ENCODE results near the gene SEC22B.
"Not testable (repeated sequence)": the region's sequence is repeated elsewhere in the genome, so short reads cannot be mapped to it uniquely, and the experiment has no call there.

Gene SEC22B

GRCh38 chr1:120188626-120189025 lies 12.3 kb upstream of the SEC22B start:
- H3K27me3 ChIP-seq (replicated peaks in 2 of 5; ENCODE audit: control insufficient read depth in 4 of 5, insufficient read depth in 5 of 5, low read length in 4 of 5); H3K4me1 ChIP-seq (ENCODE audit: control extremely low read depth in 1 of 4, control insufficient read depth in 4 of 4, insufficient read depth in 4 of 4, low read length in 3 of 4); H3K27ac ChIP-seq (ENCODE audit: insufficient read depth in 1 of 2, low read depth in 1 of 2, low read length in 2 of 2, poor library complexity in 1 of 2, severe bottlenecking in 2 of 2); CTCF ChIA-PET; POLR2A ChIA-PET; DNase-seq; H3K36me3 ChIP-seq (ENCODE audit: control insufficient read depth in 4 of 4, insufficient read depth in 4 of 4, low read length in 3 of 4); H3K9me3 ChIP-seq (ENCODE audit: control extremely low read depth in 1 of 5, control insufficient read depth in 4 of 5, insufficient read depth in 2 of 5, low read depth in 1 of 5, low read length in 4 of 5); H3K4me3 ChIP-seq (ENCODE audit: control insufficient read depth in 1 of 7, extremely low read depth in 1 of 7, insufficient read depth in 4 of 7, low read depth in 2 of 7, low read length in 6 of 7): not testable (repeated sequence)
- no CpG with 5 or more reads among the region's 3 CpGs for WGBS (ENCODE audit: insufficient coverage)

GRCh38 chr1:120182176-120182707 lies 5.9 kb upstream of the SEC22B start:
- no CpG with 5 or more reads among the region's 2 CpGs for WGBS (ENCODE audit: insufficient coverage)
- H3K4me1 ChIP-seq (ENCODE audit: control extremely low read depth in 1 of 4, control insufficient read depth in 4 of 4, insufficient read depth in 4 of 4, low read length in 3 of 4); H3K27me3 ChIP-seq (replicated peaks in 2 of 5; ENCODE audit: control insufficient read depth in 4 of 5, insufficient read depth in 5 of 5, low read length in 4 of 5); CTCF ChIA-PET; DNase-seq; H3K36me3 ChIP-seq (ENCODE audit: control insufficient read depth in 4 of 4, insufficient read depth in 4 of 4, low read length in 3 of 4); H3K9me3 ChIP-seq (ENCODE audit: control extremely low read depth in 1 of 5, control insufficient read depth in 4 of 5, insufficient read depth in 2 of 5, low read depth in 1 of 5, low read length in 4 of 5); H3K27ac ChIP-seq (ENCODE audit: insufficient read depth in 1 of 2, low read depth in 1 of 2, low read length in 2 of 2, poor library complexity in 1 of 2, severe bottlenecking in 2 of 2); POLR2A ChIA-PET; H3K4me3 ChIP-seq (ENCODE audit: control insufficient read depth in 1 of 7, extremely low read depth in 1 of 7, insufficient read depth in 4 of 7, low read depth in 2 of 7, low read length in 6 of 7): not testable (repeated sequence)

GRCh38 chr1:120179811-120180690 lies 3.7 kb upstream of the SEC22B start:
- DNase-seq = peak in 2 of 3 donors; percentile 27 to 36
- WGBS (ENCODE audit: insufficient coverage) = 64% methylated on average over 1 of the region's 29 CpGs
- CTCF ChIA-PET; H3K36me3 ChIP-seq (ENCODE audit: control insufficient read depth in 4 of 4, insufficient read depth in 4 of 4, low read length in 3 of 4); H3K27ac ChIP-seq (ENCODE audit: insufficient read depth in 1 of 2, low read depth in 1 of 2, low read length in 2 of 2, poor library complexity in 1 of 2, severe bottlenecking in 2 of 2); H3K9me3 ChIP-seq (ENCODE audit: control extremely low read depth in 1 of 5, control insufficient read depth in 4 of 5, insufficient read depth in 2 of 5, low read depth in 1 of 5, low read length in 4 of 5); H3K4me1 ChIP-seq (ENCODE audit: control extremely low read depth in 1 of 4, control insufficient read depth in 4 of 4, insufficient read depth in 4 of 4, low read length in 3 of 4); POLR2A ChIA-PET; H3K27me3 ChIP-seq (replicated peaks in 2 of 5; ENCODE audit: control insufficient read depth in 4 of 5, insufficient read depth in 5 of 5, low read length in 4 of 5): not testable (repeated sequence)
- H3K4me3 ChIP-seq (ENCODE audit: control insufficient read depth in 1 of 7, extremely low read depth in 1 of 7, insufficient read depth in 4 of 7, low read depth in 2 of 7, low read length in 6 of 7) = peak overlapping the region in 2 of 7 experiments; percentile 36 to 57

GRCh38 chr1:120178799-120179756 lies 2.8 kb upstream of the SEC22B start:
- POLR2A ChIA-PET = no interaction called here
- peaks cover 0 to 8% (median 3%) of the 10 kb centered on the region in 4 experiments for H3K4me1 ChIP-seq (ENCODE audit: control extremely low read depth in 1 of 4, control insufficient read depth in 4 of 4, insufficient read depth in 4 of 4, low read length in 3 of 4)
- 80% methylated on average over 4 of the region's 6 CpGs for WGBS (ENCODE audit: insufficient coverage)
- H3K27me3 ChIP-seq (replicated peaks in 2 of 5; ENCODE audit: control insufficient read depth in 4 of 5, insufficient read depth in 5 of 5, low read length in 4 of 5) = no peaks in the 10 kb centered on the region
- DNase-seq = peak in 1 of 3 donors; percentile 14
- H3K4me3 ChIP-seq (ENCODE audit: control insufficient read depth in 1 of 7, extremely low read depth in 1 of 7, insufficient read depth in 4 of 7, low read depth in 2 of 7, low read length in 6 of 7) = no peak overlapping the region
- H3K36me3 ChIP-seq (ENCODE audit: control insufficient read depth in 4 of 4, insufficient read depth in 4 of 4, low read length in 3 of 4) = no peaks in the 10 kb centered on the region
- H3K9me3 ChIP-seq (ENCODE audit: control extremely low read depth in 1 of 5, control insufficient read depth in 4 of 5, insufficient read depth in 2 of 5, low read depth in 1 of 5, low read length in 4 of 5) = no peaks in the 10 kb centered on the region
- CTCF ChIA-PET = no interaction called here
- H3K27ac ChIP-seq (ENCODE audit: insufficient read depth in 1 of 2, low read depth in 1 of 2, low read length in 2 of 2, poor library complexity in 1 of 2, severe bottlenecking in 2 of 2) = no peak overlapping the region

GRCh38 chr1:120178058-120178457 lies 1.7 kb upstream of the SEC22B start:
- H3K4me1 ChIP-seq (ENCODE audit: control extremely low read depth in 1 of 4, control insufficient read depth in 4 of 4, insufficient read depth in 4 of 4, low read length in 3 of 4); CTCF ChIA-PET; H3K4me3 ChIP-seq (ENCODE audit: control insufficient read depth in 1 of 7, extremely low read depth in 1 of 7, insufficient read depth in 4 of 7, low read depth in 2 of 7, low read length in 6 of 7); H3K36me3 ChIP-seq (ENCODE audit: control insufficient read depth in 4 of 4, insufficient read depth in 4 of 4, low read length in 3 of 4); POLR2A ChIA-PET; DNase-seq; H3K9me3 ChIP-seq (ENCODE audit: control extremely low read depth in 1 of 5, control insufficient read depth in 4 of 5, insufficient read depth in 2 of 5, low read depth in 1 of 5, low read length in 4 of 5); H3K27me3 ChIP-seq (replicated peaks in 2 of 5; ENCODE audit: control insufficient read depth in 4 of 5, insufficient read depth in 5 of 5, low read length in 4 of 5); H3K27ac ChIP-seq (ENCODE audit: insufficient read depth in 1 of 2, low read depth in 1 of 2, low read length in 2 of 2, poor library complexity in 1 of 2, severe bottlenecking in 2 of 2): not testable (repeated sequence)
- WGBS (ENCODE audit: insufficient coverage) = 100% methylated on average over 1 of the region's 2 CpGs

- CTCF ChIA-PET, POLR2A ChIA-PET: not testable (repeated sequence)
- 0% methylated on average over 1 of the region's 7 CpGs for WGBS (ENCODE audit: insufficient coverage)
Measured at GRCh38 chr1:120175688-120176087, 632 bp downstream of the SEC22B start.

GRCh38 chr1:120164761-120165160 lies 11.6 kb downstream of the SEC22B start:
- H3K36me3 ChIP-seq (ENCODE audit: control insufficient read depth in 4 of 4, insufficient read depth in 4 of 4, low read length in 3 of 4); POLR2A ChIA-PET; CTCF ChIA-PET; DNase-seq; H3K9me3 ChIP-seq (ENCODE audit: control extremely low read depth in 1 of 5, control insufficient read depth in 4 of 5, insufficient read depth in 2 of 5, low read depth in 1 of 5, low read length in 4 of 5); H3K4me1 ChIP-seq (ENCODE audit: control extremely low read depth in 1 of 4, control insufficient read depth in 4 of 4, insufficient read depth in 4 of 4, low read length in 3 of 4); H3K27me3 ChIP-seq (replicated peaks in 2 of 5; ENCODE audit: control insufficient read depth in 4 of 5, insufficient read depth in 5 of 5, low read length in 4 of 5); H3K4me3 ChIP-seq (ENCODE audit: control insufficient read depth in 1 of 7, extremely low read depth in 1 of 7, insufficient read depth in 4 of 7, low read depth in 2 of 7, low read length in 6 of 7); H3K27ac ChIP-seq (ENCODE audit: insufficient read depth in 1 of 2, low read depth in 1 of 2, low read length in 2 of 2, poor library complexity in 1 of 2, severe bottlenecking in 2 of 2): not testable (repeated sequence)
- no CpG with 5 or more reads among the region's 1 CpG for whole genome bisulfite sequencing (ENCODE audit: insufficient coverage)

More at GRCh38 chr1:120175688-120176087, 632 bp downstream of the SEC22B start:
- H3K4me3 ChIP-seq (ENCODE audit: control insufficient read depth in 1 of 7, extremely low read depth in 1 of 7, insufficient read depth in 4 of 7, low read depth in 2 of 7, low read length in 6 of 7) = peak overlapping the region; percentile 75 to 98 (median 94)
- not testable (repeated sequence) for H3K36me3 ChIP-seq (ENCODE audit: control insufficient read depth in 4 of 4, insufficient read depth in 4 of 4, low read length in 3 of 4); H3K27me3 ChIP-seq (replicated peaks in 2 of 5; ENCODE audit: control insufficient read depth in 4 of 5, insufficient read depth in 5 of 5, low read length in 4 of 5); H3K4me1 ChIP-seq (ENCODE audit: control extremely low read depth in 1 of 4, control insufficient read depth in 4 of 4, insufficient read depth in 4 of 4, low read length in 3 of 4); DNase-seq; H3K9me3 ChIP-seq (ENCODE audit: control extremely low read depth in 1 of 5, control insufficient read depth in 4 of 5, insufficient read depth in 2 of 5, low read depth in 1 of 5, low read length in 4 of 5)
- H3K27ac ChIP-seq (ENCODE audit: insufficient read depth in 1 of 2, low read depth in 1 of 2, low read length in 2 of 2, poor library complexity in 1 of 2, severe bottlenecking in 2 of 2) = peak overlapping the region; percentile 91 to 97

Data from common myeloid progenitor, CD34-positive (primary cell).